IPS DF 4.7 (cell line): ENCODE data around the gene TELO2.

Experiments
- DNase-seq: peaks from one replicate; pipeline ENCODE4 v3.0.0-alpha.2; 2013; ENCODE audit warnings: low spot score; ENCODE audit errors: extremely low read depth

Gene TELO2

GRCh38 chr16:1518626-1519135 lies 25.5 kb downstream of the TELO2 start:
- DNase-seq = no peak

GRCh38 chr16:1519831-1520230 lies 26.7 kb downstream of the TELO2 start:
- no peak for DNase-seq

GRCh38 chr16:1520461-1520860 lies 27.3 kb downstream of the TELO2 start:
- no peak for DNase-seq

- no peak for DNase-seq
Measured at GRCh38 chr16:1523581-1524245, 30.6 kb downstream of the TELO2 start.

- DNase-seq = no peak
Measured at GRCh38 chr16:1524366-1524765, 31.2 kb downstream of the TELO2 start.

GRCh38 chr16:1525871-1526607 lies 32.9 kb downstream of the TELO2 start:
- DNase-seq = no peak

GRCh38 chr16:1526608-1527555 lies 33.7 kb downstream of the TELO2 start:
- DNase-seq = no peak

GRCh38 chr16:1527836-1528811 lies 35.0 kb downstream of the TELO2 start:
- no peak for DNase-seq

- DNase-seq = no peak
Measured at GRCh38 chr16:1528921-1529537, 35.9 kb downstream of the TELO2 start.

- DNase-seq = no peak
Measured at GRCh38 chr16:1530349-1530882, 37.3 kb downstream of the TELO2 start.

- DNase-seq = no peak
Measured at GRCh38 chr16:1530883-1531637, 37.9 kb downstream of the TELO2 start.

GRCh38 chr16:1531638-1531910 lies 38.4 kb downstream of the TELO2 start:
- no peak for DNase-seq

- DNase-seq = no peak
Measured at GRCh38 chr16:1532081-1532760, 39.1 kb downstream of the TELO2 start.

GRCh38 chr16:1532771-1533170 lies 39.6 kb downstream of the TELO2 start:
- DNase-seq = no peak

GRCh38 chr16:1533443-1533951 lies 40.3 kb downstream of the TELO2 start, which contains the start of gene TMEM204:
Gene TMEM204 (plus strand): TSS chr16:1533666. CDS start chr16:1534276, 610 bp downstream.
- no peak for DNase-seq

- no peak for DNase-seq
Measured at GRCh38 chr16:1534021-1535020, 41.2 kb downstream of the TELO2 start.
